HG02642 (cell line): ENCODE measurements around the gene GALNT10.

Experiments
- ATAC-seq: cut with Tn5 transposase; IDR thresholded peaks from one replicate; pipeline ENCODE4 v1.9.1; 2021; ENCODE audit warnings: mild to moderate bottlenecking; ENCODE audit not compliant: unreplicated experiment, poor library complexity

GALNT10 gene

DNA sequence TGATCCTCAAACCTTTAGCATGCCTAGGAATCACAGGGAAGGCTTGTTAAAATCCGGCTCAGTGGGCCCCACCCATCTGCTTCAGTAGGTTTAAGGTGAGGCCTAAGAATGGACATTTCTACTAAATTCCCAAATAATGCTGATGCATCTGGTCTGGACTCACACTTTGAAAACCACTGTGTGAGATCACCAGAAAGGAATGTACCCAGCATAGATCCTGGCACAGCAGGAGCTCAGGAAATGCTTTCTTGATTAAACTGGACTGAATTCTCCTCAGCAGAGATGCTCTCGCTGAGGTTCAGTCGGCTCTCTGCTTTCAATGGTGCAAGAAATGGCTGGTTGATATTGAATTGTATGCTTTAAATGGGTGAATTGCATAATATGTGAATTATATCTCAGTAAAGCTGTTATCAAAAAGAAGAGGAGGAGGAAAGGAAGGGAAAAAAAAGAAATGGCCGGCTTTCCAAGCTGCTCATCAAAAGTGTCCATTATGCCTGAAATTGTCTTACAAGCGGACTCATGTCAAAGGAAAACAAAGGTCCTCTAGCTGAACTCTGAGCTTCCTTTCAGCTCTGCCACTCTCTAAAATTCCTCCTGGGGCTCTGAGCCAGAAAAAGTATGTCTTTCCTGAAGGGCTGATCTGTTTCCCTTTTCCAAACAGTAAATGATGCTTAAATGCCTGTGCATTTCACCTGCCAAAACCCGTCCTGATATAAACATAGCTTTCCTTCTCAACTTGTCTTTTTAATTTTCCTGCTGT, 177.7 kb downstream of the GALNT10 start:
- ATAC-seq = no peak

DNA sequence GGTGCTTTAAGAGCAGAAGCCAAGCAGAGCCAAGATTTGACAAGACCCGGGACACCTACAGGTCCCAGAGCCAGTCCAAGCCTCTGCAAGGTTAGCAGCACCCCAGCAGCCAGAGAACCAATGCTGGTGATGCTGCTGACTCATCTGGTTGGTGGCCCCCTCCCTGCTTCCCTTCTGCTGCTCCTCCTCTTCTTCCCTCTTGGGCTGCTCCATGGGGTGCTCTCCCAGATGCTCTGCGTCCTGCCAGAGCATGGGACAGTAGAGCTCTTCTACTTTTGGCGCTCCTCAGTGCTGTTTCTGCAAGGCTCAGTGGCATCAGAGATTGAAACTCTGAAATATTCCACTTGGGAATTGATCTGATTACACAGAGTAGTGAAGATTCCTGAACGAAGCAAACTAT, 179.1 kb downstream of the GALNT10 start:
- no peak for ATAC-seq

DNA sequence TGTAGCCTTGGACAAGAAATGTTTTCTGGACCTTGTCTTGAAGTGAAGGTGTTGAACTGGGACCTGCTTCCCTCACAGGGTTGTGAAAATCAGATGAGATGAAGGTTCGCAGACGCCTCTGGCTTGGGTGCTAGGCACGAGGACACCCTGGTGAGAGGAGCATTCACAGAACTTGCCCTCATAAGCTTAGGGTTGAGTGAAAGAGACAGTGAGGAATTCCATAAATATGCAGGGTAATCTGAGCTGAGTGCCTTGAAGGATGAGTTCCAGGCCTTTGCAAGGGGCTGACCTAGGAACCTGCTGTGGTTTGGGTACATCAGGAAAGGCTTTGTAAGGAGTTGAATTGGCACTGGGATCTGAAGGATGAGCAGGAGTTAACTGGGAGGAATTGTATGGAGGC, 179.6 kb downstream of the GALNT10 start:
- ATAC-seq = no peak

DNA sequence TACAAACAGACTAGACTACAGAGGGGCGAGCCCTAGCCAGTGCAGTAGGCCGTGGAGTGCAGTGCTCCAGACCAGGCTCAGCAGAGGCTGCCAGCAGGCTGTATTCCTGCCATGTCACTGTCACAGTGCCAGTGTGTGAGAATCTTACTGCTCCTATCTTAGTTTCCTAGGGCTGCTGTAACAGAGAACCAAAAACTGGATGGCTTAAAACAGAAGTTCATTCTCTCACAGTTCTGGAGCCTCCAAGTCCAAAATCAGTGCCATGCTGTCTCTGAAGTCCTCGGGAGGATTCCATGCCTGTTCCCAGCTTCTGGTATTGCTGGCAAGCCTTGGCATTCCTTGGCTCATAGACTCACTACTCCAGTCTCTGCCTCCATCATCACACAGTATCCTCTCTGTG, 180.3 kb downstream of the GALNT10 start:
- ATAC-seq = no peak

DNA sequence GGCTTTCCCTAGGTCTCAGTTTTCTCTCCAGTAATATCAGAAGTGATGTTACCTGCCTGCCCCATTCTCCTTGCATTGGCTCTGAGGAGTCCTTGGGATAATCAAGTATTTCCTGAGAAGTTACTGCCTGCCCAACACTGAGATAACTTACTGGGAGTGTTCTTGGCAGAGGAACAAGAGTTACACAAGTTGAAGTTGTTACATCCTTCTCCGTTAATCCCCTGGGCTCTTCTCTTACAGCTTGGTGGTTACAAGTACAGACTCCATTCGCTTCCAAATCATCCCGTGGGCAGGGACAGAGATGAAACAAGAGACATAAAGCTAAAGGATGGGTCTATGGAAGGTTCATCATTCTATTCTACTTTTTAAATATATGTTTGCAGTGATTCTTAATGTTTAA, 181.2 kb downstream of the GALNT10 start:
- ATAC-seq = no peak

DNA sequence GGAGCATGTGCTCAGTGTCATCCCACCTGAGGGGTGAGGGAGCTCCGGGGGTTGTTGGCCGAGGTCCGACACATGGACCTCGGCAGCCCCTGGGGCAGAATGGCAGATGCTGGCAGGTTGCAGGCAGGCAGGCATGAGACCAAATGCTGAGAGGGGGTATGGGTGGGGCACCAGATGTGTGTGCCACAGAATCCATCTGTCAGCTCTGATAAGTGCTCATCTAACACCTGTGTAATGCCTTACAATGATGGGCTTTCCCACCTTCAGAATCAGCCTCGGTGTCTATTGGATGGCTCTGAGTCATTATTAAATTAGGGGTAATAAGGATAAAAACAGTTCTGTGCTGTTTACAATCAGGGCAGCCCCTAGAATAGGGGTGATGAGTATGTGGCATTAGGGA, 182.1 kb downstream of the GALNT10 start:
- no peak for ATAC-seq

DNA sequence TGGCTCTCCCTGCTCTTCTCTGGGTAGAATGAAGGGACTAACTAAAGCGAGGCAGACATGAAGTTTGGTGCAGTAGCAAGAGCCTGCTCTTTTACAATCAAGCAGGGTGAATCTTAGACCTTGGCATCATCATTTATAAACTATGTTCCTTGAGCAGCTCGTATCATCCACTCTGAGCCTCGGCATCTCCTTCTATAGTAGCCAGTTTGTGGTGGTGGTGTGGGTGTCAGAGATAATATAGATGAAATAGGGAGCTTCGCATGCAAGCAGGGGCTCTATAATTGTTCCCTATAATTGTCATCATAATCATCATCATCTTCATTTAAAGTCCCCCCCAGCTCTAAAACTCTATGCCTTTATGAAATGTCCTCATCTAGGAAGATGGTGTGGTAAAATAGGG, 182.8 kb downstream of the GALNT10 start:
- ATAC-seq = no peak

DNA sequence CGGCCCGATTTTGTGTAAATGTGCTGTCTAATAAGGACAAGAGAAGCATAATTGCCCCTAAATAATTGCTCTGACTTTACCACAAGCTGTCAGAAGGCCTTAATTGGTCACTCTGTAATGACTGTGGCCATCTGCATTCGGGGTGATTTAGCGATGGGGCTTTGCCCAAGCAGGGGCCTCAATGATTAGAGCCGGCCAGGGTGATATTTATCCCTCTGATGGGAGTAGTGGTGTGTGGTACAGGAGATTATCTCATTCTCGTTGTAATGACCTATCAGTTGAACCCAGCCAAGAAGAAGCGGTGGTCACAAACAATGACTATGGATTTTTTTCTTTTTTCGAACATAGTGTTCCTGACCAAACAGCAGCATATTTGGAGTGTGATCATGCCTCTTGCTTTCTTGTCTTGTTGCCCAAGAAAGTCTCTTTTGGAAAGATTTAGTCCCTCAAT, 183.2 kb downstream of the GALNT10 start:
- ATAC-seq = no peak

DNA sequence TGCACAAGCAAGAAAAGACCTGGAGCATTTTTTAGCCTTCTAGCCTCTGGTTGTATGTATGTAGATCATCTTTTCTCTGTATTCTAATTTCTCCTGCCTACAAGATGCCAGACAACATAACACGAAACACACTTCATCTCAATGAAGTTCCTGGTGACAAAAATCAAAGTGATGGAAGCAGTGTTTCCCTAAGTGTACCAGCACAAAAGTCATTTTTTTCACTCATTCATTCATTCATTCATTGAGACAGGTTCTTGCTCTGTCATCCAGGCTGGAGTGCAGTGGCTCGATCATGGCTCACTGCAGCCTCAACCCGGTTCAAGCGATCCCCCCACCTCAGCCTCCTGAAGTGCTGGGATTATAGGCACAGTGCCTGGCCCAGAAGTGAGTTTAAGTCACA, 183.7 kb downstream of the GALNT10 start:
- no peak for ATAC-seq

DNA sequence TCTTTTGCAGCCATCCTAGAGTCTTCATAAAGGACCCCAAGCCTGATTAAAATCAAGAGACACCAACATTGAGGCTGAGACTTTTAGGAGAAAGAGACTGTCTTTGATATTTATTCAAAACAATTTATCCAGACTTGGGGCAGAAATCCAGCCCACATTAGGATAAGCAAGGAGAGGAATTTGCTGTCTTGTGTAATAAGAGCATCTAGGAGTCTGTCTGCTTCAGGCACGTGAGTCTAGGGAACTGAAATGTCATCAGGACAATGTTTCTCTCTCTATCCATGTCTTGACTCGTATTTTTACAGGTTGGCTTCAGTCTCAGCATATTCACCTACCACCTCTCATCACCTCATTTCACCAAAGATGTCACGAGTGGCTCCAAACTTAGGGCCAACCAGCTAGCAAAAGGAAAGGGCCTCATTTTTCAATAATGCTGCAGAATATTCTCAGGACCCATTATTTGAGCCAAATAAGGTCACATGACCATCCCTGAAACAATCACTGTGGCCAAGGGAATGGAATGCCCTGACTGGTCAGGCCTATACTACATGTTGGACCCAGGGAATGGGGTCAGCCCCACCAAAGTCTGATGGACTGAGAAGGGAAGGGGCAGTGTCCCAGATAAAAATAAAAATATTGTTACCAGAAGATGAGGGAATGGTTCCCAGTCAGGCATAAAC, 184.9 kb downstream of the GALNT10 start:
- no peak for ATAC-seq

DNA sequence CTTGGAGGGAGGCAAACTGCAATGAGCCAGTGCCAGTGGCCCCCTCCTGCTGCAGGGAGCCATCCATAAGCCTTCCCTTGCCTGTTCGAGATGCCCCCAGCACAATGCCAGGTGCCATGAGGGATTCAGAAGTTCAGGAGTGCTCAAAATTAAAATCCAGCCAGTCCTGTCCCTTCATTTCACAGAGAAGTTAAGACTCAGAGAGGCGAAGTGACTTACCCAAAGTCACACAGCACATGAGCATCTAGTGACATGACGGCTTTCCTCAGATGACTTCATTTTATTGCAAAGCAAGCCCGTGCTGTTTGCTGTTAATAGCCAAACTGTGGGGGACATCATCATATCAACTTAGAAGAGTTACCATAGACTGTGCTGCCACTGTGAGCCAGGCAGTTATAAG, 185.9 kb downstream of the GALNT10 start:
- no peak for ATAC-seq

DNA sequence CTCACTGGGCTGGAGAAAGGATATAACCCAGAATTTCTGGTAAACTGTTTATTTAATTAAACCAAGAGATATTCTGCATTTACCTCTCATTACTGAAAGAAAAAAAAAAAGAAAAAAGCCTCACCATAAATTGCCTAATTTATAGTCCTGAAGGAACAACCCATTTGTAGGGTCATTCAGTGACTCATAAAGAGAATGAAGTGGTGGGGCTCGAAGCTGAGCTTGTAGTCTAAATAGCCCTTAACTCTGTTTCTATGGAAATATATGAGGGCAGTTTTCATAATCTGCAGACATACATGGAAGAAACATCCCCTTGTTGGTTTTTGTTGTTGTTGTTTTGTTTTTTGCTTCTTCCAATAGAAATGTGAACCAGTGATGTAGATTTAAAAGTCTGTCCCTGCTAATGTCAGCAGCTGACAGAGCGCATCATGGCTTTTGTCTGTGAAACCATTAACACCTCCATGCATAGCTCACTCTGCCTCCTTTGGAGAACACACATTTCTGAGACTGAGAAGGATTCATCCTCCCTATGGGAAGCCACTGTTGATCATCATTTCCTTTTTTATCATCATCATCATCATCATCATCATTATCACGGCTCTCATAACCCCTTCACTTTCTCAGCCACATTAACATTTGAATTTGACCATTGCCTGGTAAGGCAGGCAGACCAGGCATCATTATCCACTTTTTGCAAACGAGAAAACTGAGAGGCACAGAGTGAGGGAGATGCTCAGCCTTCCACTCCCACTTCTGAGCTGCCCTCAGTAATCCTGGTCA, 187.4 kb downstream of the GALNT10 start:
- no peak for ATAC-seq

DNA sequence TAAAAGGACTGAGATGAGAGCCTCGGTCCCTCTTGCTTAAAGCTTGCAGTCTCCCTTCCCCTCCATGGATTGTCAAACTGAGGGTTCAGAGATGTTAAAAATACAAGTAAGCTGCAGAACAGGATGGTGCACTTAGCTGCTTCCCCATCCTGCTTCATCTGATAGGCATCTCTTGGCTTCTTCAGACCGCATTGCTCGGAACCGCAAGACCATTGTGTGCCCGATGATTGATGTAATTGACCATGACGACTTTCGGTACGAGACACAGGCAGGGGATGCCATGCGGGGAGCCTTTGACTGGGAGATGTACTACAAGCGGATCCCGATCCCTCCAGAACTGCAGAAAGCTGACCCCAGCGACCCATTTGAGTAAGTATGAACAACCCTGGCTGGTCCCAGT, 189.7 kb downstream of the GALNT10 start:
- no peak for ATAC-seq

DNA sequence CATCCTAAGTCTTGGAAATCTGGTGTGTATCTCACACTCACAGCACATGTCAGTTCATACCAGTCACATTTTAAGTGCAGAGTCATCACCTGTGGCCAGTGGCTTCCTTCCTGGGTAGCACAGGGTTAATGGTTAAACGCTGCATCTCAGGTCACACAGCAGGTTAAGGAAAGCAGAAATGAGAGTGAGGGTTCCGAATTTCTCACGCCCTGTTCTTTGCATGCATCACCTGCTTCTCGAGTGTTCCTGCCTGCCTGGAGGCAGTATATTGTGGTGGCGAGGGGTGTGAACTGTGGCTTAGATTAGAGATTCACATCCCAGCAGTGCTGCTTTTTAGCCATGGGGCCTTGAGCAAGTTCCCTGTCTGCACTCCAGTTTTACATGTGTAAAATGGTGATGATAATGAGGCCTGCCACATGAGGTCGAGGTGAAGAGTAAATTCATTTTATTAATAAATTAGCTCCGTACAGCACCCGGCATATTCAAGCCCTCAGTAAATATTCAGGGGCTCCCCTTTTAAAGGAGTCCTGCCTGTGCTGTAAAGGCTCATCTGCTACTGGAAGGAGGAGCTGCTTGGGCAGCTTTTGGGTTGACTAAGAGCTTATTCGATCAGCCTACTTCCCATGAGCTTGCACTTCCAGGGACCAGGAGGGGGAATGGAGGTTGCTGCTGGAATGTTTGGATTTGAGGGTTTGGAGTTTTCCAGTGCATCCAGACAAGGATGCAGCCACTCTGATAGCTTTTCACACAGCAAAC, 194.1 kb downstream of the GALNT10 start:
- peak; percentile 98 for ATAC-seq

DNA sequence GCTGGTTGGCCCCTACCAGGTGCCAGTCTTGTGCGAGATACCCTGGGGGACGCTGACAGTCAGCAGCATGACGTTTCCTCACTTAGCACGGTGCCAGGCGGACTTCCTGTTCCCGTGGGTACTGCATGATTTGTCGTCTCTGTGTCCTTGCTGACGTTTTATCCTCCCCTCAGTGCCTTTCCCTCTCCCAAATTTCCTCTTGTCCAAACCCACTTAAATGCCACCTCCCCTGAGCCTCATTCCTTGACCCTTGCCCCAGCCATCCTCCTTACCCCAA, 194.6 kb downstream of the GALNT10 start:
- ATAC-seq = peak; percentile 31

DNA sequence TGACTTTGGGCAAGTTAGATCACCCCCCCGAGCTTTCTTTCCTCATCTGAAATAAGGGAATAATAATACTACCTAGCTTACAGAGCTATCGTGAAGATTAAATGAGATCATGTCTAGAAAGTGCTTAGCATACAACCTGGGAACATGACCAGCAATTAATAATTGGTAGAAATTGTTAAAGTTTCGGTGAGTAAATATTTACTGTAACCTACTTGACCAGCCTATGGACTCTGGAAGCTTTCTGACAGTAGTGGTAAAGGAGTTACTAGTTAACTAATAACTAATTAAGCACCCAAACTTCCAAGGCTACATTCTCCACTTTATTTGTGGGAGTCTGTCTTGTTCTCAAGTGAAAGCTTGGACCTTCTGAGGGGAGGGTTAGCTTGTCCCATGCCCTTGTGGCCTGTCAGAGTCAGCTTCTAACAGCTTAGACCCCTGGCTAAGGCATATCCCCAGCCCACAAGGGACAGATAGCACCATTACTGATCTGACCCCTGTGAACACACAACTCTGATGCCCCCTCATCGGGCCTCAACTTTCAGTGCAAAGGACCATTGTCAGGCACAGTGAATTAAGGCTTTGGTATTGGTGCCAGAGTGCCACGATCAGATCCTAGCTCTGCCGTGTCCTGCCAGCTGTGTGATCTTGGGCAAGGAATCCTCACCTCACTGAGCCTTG, 196.6 kb downstream of the GALNT10 start:
- no peak for ATAC-seq

DNA sequence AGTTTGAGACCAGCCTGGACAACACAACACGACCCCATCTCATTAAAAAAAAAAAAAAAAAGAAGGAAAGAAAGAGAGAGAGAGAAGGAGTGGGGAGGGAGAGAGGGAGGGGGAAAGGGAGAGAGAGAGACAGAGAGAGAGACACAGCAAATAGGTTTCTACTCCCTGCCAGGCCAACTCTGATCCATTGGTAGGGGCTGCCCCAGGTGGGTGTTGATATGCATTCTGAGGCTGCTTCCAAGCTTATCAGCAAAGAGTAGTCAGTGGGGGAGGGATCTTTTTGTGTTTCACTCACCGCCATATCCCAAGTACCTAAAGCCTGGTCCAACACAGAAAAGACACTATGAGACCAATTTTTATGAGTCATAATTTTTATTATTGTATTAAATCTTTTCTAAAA, 198.3 kb downstream of the GALNT10 start:
- no peak for ATAC-seq

DNA sequence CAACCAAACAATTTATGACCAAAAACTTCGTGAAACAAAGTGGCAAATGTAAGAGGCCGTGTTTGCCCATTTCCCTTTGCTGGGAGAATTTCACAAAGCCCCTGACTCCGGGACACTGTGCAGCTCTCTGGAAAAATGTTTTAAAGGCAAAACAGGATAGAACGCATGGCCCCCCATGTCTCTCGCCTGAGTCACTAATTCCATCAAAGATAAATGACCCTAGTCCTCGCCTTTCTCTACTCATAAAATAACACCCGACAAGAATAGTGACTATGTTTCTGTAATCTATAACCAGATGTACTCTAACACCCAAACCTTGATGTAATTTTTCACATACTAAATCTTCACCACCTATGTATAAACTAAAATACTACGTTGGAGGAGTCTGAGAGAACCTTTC, 199.6 kb downstream of the GALNT10 start:
- ATAC-seq = no peak

DNA sequence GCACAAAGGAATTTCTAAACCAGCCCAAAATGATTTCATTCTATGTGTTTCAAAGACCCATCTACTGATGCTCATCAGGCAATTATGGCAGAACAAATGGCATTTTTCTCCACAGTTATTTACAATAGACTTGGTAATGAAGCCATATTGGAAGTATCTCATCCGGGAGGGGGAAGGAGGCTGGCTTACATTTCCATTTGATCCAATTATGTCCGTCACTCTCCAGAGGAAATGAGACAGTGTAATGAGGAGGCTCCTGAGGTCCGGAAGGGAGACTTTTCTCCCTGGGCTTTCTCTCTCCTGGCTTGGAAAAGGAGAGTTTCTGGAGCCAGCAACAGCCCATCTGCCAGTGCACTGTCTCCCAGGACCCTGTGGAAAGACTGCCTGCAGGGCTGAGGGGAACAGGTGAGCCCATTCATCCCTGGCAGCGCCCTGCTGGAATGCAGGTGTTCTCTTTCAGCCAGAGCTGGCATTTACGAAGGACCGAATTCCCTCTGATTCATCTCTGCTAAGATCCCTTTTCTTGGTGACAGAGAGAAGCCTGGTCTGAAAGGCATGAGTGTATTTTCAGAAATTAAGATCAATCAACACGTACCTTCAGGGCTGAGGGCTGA, 200.3 kb downstream of the GALNT10 start:
- ATAC-seq = no peak

DNA sequence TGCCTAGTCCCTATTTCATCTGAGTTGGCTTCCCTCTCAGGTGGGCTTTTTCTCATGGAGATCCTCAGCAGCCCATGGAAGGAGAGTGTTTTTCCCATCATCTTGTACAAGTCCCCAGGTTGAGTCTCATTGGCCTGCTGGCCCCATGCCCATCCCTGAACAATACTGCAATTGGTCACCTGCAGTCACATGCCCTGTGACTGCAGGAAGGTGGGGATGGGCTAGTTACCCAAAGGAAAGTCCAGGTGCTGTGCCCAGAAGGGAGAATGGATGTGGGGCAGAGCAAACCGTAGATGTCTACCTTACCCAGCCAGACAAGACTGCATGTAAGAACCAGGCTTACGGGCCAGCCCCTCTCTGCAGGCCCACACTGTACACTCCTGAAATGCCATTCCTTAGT, 201.3 kb downstream of the GALNT10 start:
- ATAC-seq = no peak
